Measurements from ENCODE around the gene IVD.

DNA sequence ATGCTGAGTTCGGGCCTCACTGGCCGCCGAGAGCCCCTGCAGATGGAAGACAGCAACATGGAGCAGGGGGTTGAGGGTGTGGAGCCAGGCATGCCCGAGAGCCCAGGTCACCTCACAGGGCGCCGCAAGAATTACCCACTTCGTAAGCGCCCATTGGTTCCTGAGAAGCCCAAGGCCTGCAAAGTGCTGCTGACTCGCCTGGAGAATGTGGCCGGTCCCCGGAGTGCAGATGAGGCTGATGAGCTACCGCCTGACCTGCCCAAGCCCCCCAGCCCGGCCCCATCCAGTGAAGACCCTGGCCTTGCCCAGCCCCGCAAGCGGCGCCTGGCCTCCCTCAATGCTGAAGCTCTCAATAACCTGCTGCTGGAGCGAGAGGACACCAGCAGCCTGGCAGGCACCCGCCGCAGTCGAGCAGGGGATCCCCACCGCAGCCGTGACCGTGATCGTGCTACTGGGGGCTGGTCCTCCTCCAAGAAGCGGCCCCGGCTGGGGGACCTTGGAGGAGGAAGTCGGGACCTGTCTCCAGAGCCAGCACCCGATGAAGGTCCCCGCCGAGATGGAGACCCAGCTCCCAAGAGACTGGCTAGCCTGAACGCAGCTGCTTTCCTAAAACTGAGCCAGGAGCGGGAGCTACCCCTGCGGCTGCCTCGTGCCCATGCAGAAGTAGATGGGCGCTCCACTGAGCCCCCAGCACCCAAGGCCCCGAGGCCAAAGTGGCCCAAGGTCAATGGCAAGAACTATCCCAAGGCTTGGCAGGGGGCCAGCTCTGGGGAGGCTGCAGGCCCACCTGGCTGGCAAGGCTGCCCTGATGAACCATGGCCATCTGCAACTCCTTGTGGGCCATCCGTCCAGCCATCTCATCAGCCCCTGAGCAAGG lies 53.1 kb downstream of the IVD start:
- TF ChIP-seq, protein P1, sequence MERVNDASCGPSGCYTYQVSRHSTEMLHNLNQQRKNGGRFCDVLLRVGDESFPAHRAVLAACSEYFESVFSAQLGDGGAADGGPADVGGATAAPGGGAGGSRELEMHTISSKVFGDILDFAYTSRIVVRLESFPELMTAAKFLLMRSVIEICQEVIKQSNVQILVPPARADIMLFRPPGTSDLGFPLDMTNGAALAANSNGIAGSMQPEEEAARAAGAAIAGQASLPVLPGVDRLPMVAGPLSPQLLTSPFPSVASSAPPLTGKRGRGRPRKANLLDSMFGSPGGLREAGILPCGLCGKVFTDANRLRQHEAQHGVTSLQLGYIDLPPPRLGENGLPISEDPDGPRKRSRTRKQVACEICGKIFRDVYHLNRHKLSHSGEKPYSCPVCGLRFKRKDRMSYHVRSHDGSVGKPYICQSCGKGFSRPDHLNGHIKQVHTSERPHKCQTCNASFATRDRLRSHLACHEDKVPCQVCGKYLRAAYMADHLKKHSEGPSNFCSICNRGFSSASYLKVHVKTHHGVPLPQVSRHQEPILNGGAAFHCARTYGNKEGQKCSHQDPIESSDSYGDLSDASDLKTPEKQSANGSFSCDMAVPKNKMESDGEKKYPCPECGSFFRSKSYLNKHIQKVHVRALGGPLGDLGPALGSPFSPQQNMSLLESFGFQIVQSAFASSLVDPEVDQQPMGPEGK (CRISPR knock-in tag; IDR thresholded peaks at IDR 0.05; ENCODE audit: borderline replicate concordance): no peak
- TF ChIP-seq CREB5 (CRISPR knock-in tag; IDR thresholded peaks at IDR 0.05; ENCODE audit: low read depth) (no peak), SNAI2 (CRISPR knock-in tag; IDR thresholded peaks at IDR 0.05) (no peak), CSRNP3 (CRISPR knock-in tag; IDR thresholded peaks at IDR 0.05) (no peak), ARNTL (CRISPR knock-in tag; IDR thresholded peaks at IDR 0.05; ENCODE audit: borderline replicate concordance, low read depth) (no peak), ZC3H10 (CRISPR knock-in tag; IDR thresholded peaks at IDR 0.05) (no peak), CSDC2 (CRISPR knock-in tag; IDR thresholded peaks at IDR 0.05) (no peak), RARB (CRISPR knock-in tag; IDR thresholded peaks at IDR 0.05) (no peak), ZNF70 (CRISPR knock-in tag; IDR thresholded peaks at IDR 0.05) (no peak), PPARA (CRISPR knock-in tag; IDR thresholded peaks at IDR 0.05; ENCODE audit: borderline replicate concordance) (no peak)
- TF ChIP-seq, protein P2, sequence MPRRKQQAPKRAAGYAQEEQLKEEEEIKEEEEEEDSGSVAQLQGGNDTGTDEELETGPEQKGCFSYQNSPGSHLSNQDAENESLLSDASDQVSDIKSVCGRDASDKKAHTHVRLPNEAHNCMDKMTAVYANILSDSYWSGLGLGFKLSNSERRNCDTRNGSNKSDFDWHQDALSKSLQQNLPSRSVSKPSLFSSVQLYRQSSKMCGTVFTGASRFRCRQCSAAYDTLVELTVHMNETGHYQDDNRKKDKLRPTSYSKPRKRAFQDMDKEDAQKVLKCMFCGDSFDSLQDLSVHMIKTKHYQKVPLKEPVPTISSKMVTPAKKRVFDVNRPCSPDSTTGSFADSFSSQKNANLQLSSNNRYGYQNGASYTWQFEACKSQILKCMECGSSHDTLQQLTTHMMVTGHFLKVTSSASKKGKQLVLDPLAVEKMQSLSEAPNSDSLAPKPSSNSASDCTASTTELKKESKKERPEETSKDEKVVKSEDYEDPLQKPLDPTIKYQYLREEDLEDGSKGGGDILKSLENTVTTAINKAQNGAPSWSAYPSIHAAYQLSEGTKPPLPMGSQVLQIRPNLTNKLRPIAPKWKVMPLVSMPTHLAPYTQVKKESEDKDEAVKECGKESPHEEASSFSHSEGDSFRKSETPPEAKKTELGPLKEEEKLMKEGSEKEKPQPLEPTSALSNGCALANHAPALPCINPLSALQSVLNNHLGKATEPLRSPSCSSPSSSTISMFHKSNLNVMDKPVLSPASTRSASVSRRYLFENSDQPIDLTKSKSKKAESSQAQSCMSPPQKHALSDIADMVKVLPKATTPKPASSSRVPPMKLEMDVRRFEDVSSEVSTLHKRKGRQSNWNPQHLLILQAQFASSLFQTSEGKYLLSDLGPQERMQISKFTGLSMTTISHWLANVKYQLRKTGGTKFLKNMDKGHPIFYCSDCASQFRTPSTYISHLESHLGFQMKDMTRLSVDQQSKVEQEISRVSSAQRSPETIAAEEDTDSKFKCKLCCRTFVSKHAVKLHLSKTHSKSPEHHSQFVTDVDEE (CRISPR knock-in tag; IDR thresholded peaks at IDR 0.05): no peak
